Activated T-helper 1 cell treated with anti-CD3 and anti-CD28 coated beads, Interleukin-12 subunit alpha, Interleukin-12 subunit beta, Interleukin-2, Interleukin-4 antibody, amounts not matched to agents 30 ng/mL and 10 ng/mL and 1 ng/mL, durations not matched to agents 14 hours and 24 hours and 36 hours (primary cell): ENCODE measurements around the gene S100A13. TPM values are rescaled to one million over a fixed set of nuclear protein-coding genes. Genes with fewer than 3 reads are reported as not detected.
"Not testable (repeated sequence)": the region's sequence is repeated elsewhere in the genome, so short reads cannot be mapped to it uniquely, and the experiment has no call there.

Experiments used
- DNase-seq: peaks from one replicate; pipeline ENCODE4 v3.0.0; 2021; ENCODE audit warnings: low spot score
- H3K27ac Mint-ChIP-seq: one replicate; pipeline ENCODE4 v1.8.0; 2021; ENCODE audit warnings: mild to moderate bottlenecking, mixed read lengths
- H3K27me3 Mint-ChIP-seq: one replicate; pipeline ENCODE4 v1.8.0; 2022; ENCODE audit warnings: mild to moderate bottlenecking, moderate library complexity, mixed read lengths; ENCODE audit not compliant: insufficient read depth
- H3K36me3 Mint-ChIP-seq: one replicate; pipeline ENCODE4 v1.8.0; 2021; ENCODE audit warnings: low read depth, mixed read lengths
- H3K4me1 Mint-ChIP-seq: one replicate; pipeline ENCODE4 v1.8.0; 2021; ENCODE audit warnings: low read depth, mixed read lengths
- H3K4me3 Mint-ChIP-seq: one replicate; pipeline ENCODE4 v1.8.0; 2021; ENCODE audit warnings: mild to moderate bottlenecking, moderate library complexity, mixed read lengths
- H3K9me3 Mint-ChIP-seq: one replicate; pipeline ENCODE4 v1.8.0; 2021; ENCODE audit warnings: mixed read lengths
- intact Hi-C: fragments of 100-400 bp; cut with micrococcal nuclease; formaldehyde crosslinking; loops from one replicate; pipeline ENCODE4 v1.15.1; 2024
- total RNA-seq: library from RNA; stranded (reverse); gene quantifications from 2 replicates; pipeline ENCODE4 v1.2.3, GENCODE V29; 2022

The S100A13 gene
- total RNA-seq, 1 donor from 2014 or later: 2.5 TPM

DNA sequence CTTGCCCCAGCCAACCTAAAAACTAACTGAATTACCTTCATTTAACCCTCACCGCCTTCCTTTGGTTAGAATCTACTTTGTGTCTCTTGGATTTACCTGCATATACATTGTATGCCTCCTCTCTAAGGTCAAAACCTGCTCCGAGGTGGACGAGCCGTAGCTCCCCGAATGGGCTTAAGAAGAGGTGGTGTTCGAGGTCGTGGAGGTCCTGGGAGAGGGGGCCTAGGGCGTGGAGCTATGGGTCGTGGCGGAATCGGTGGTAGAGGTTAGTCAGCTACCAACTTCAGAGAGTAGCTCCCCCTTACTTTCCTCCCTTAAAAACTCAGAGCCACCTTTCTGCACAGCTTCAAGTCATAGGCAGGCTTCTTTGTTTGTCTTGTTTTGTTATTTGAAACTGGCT lies 15.8 kb upstream of the S100A13 start:
- Mint-ChIP-seq H3K4me1 (peaks cover 34% of the 10 kb centered on the region), H3K27ac (no peak overlapping the region)

DNA sequence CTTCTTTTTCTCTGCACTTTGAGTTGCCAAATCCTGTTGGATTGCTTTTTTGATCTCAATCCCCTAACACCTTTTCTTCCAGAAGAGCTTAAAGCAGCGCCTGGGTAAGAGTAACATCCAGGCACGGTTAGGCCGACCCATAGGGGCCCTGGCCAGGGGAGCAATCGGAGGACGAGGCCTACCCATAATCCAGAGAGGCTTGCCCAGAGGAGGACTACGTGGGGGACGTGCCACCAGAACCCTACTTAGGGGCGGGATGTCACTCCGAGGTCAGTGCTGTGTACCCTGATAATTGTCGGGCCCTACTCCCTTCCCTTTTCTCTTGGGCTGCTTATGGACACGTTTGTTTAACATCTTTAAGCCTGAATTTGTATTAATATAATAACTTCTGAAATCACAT lies 14.9 kb upstream of the S100A13 start:
- Mint-ChIP-seq H3K4me3 (no peak overlapping the region), H3K4me1 (peaks cover 39% of the 10 kb centered on the region), H3K27me3 (no peaks in the 10 kb centered on the region), H3K9me3 (no peaks in the 10 kb centered on the region), H3K27ac (no peak overlapping the region), H3K36me3 (peaks cover 61% of the 10 kb centered on the region)
- intact Hi-C loops: no loop called here
- DNase-seq: no peak

More for the DNA sequence above, 15.8 kb upstream of the S100A13 start:
- Mint-ChIP-seq H3K27me3 (no peaks in the 10 kb centered on the region), H3K4me3 (no peak overlapping the region), H3K36me3 (peaks cover 58% of the 10 kb centered on the region), H3K9me3 (no peaks in the 10 kb centered on the region)
- intact Hi-C loops: no loop called here
- no peak for DNase-seq

DNA sequence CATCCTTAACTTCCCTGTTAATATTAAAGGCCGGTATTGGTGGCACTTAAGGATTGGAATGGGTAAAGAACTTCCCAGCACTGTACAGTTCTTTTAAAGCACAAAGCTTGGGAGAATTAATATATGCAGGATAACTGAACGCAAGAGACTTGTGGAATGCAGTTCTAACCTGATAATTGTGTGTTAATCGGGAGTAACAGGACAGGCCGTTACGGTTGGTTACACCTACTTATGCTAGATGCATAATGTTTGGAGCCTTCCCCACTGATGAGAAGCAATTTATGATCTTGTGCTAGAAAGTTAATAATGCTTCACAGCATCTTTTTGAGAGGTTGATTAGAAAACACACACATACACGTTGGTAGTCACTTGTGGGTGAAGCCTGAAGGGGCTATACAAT lies 13.6 kb upstream of the S100A13 start:
- peaks cover 40% of the 10 kb centered on the region for H3K4me1 Mint-ChIP-seq
- H3K27ac Mint-ChIP-seq: no peak overlapping the region
- H3K36me3 Mint-ChIP-seq: peaks cover 62% of the 10 kb centered on the region
- H3K27me3 Mint-ChIP-seq: no peaks in the 10 kb centered on the region
- no peak overlapping the region for H3K4me3 Mint-ChIP-seq
- H3K9me3 Mint-ChIP-seq: no peaks in the 10 kb centered on the region
- intact Hi-C loops: no loop called here
- no peak for DNase-seq

DNA sequence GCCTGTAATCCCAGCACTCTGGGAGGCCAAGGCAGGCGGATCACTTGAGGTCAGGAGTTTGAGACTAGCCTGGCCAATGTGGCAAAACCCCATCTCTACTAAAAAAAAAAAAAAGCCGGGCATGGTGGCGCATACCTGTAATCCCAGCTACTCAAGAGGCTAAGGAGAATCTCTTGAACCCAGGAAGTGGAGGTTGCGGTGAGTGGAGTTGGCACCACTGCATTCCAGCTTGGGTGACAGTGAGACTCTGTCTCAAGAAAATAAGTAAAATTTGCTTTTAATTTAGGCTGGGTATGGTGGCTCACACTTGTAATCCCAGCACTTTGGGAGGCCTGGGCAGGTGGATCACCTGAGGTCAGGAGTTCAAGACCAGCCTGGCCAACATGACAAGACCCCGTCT lies 12.9 kb upstream of the S100A13 start:
- DNase-seq, H3K27ac Mint-ChIP-seq, H3K4me3 Mint-ChIP-seq, H3K9me3 Mint-ChIP-seq, H3K27me3 Mint-ChIP-seq, intact Hi-C loops: not testable (repeated sequence)
- peaks cover 38% of the 10 kb centered on the region for H3K4me1 Mint-ChIP-seq
- H3K36me3 Mint-ChIP-seq: peaks cover 55% of the 10 kb centered on the region

DNA sequence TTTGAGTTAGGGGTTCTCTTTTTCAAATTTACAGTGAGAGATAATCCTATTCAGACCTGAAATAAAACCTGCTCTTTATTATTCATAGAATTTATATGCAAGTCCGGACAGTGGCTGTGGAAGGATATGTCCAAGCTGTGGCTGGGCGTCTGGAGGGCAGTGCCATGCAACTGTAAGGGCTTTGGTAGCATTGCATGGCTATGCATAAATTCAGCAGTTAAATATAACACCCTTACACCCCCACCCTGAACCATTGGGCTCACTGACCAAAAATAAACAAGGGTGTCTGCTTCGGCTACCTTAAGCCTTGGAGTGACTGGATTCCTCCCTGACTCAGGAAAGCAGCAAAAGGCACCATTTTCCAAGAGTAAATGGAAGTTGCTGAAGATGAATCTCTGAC lies 12.0 kb upstream of the S100A13 start:
- Mint-ChIP-seq H3K4me1 (peaks cover 38% of the 10 kb centered on the region), H3K36me3 (peaks cover 52% of the 10 kb centered on the region), H3K4me3 (no peak overlapping the region), H3K27ac (no peak overlapping the region), H3K27me3 (no peaks in the 10 kb centered on the region), H3K9me3 (no peaks in the 10 kb centered on the region)
- no peak for DNase-seq
- intact Hi-C loops: no loop called here

DNA sequence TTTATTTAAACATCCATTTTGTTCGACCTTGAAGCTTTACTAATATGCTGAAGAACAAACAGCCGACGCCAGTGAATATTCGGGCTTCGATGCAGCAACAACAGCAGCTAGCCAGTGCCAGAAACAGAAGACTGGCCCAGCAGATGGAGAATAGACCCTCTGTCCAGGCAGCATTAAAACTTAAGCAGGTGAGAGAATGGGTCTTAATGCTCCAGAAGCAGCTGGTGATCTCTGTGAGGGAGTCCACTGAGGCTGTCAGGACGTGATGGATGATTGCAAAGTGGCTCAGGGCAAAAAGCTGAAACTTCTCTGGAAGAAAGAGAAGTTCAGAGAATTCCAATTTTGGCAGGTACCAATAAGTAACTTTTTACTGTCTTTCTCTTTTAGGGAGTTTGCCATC lies 11.0 kb upstream of the S100A13 start:
- no peak for DNase-seq
- no peak overlapping the region for H3K4me3 Mint-ChIP-seq

DNA sequence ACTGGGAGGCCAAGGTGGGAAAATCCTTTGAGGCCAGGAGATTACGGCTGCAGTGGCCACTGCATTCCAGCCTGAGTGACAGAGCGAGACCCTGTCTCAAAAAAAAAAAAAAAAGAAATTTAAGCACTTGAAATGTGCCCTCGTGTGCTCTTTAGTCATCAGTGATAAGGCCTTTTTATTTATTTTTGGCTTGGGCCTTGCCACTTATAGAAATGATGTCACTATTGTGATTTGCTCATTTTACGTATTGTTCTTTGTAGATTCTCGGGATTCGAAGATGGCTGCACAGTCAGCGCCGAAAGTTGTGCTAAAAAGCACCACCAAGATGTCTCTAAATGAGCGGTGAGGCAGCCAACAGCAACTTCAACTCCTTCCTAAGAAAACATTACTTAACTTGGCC lies 9.0 kb upstream of the S100A13 start:
- Mint-ChIP-seq H3K4me1 (peaks cover 42% of the 10 kb centered on the region), H3K9me3 (no peaks in the 10 kb centered on the region), H3K4me3 (peak overlapping the region; percentile 74), H3K36me3 (peaks cover 33% of the 10 kb centered on the region), H3K27ac (no peak overlapping the region), H3K27me3 (no peaks in the 10 kb centered on the region)
- intact Hi-C loops: no loop called here
- no peak for DNase-seq

More for the DNA sequence above, 11.0 kb upstream of the S100A13 start:
- no peaks in the 10 kb centered on the region for H3K9me3 Mint-ChIP-seq
- no peak overlapping the region for H3K27ac Mint-ChIP-seq
- intact Hi-C loops: no loop called here
- peaks cover 38% of the 10 kb centered on the region for H3K4me1 Mint-ChIP-seq
- H3K27me3 Mint-ChIP-seq: no peaks in the 10 kb centered on the region
- peaks cover 46% of the 10 kb centered on the region for H3K36me3 Mint-ChIP-seq

DNA sequence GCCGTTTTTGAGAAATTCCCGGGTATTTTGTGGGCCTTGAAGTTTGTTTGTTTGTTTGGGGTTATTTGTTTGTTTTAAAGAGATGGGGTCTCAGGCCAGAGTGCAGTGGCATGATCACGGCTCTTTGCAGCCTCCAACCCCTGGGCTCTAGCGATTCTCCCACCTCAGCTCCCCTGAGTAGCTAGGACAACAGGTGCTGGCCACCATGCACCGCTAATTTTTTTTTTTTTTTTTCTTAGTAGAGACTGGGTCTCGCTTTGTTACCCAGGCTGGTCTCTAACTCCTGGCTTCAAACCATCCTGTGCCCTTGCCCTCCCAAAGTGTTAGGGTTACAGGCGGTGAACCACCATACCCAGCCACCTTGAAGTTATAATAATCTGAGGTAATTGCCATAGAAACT lies 8.6 kb upstream of the S100A13 start:
- no peaks in the 10 kb centered on the region for H3K9me3 Mint-ChIP-seq
- H3K27ac Mint-ChIP-seq: peak overlapping the region; percentile 40
- H3K4me3 Mint-ChIP-seq: peak overlapping the region; percentile 74
- peaks cover 42% of the 10 kb centered on the region for H3K4me1 Mint-ChIP-seq
- no peak for DNase-seq
- peaks cover 30% of the 10 kb centered on the region for H3K36me3 Mint-ChIP-seq
- intact Hi-C loops: loop anchor here (2.0 kb wide), 1 partner anchor 147 kb away; no protein-coding TSS in a partner anchor
- H3K27me3 Mint-ChIP-seq: no peaks in the 10 kb centered on the region

DNA sequence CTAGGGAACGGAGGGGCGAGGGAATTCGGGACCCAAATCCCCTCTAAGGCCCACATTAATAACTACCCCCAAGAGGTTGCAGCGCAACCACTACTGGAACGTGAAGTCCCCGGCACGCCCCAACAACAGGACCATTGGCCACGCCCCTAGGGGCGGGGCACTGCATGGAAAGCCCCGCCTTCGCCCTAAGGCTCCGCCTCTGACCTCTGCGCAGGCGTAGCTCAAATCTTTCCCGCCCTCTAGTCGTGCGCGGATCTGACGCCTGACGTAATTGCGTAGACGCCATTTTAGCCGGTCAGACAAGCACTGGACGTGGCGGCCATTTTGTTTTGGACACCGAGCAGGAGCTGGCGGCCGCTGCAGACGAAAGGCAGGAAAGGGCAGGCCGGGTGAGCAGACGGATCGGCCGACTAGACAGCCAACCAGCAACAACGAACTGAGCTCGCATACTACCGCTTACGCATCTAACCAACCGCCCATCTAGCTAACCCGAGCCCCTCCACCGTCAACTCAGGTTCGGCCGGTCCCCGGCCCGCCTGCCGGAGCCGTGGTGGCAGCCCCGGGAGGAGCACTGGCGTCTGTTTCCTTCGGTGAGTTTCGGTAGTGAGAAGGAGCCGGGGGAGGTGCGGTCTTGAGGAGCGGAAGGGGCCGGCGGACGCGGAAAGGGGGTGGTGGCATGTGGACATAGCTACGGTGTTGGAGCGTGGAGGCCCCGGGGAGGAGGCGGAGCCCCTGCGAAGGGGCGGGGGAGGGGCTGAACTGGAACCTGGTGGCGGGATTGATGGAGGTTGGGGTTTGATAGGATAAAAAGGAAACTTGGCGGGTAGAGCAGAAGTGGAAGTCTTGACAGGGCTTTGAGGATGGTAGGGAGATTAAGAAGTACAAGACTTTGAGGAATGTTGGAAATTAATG lies 6.7 kb upstream of the S100A13 start, which contains the start of gene CHTOP:
CHTOP (plus strand) TSS at position 313 of the 912 bp plus-strand sequence. CDS start 2,523 bp downstream, outside the sequence.
- peak; percentile 96 for DNase-seq
- H3K4me1 Mint-ChIP-seq: peaks cover 45% of the 10 kb centered on the region
- no peaks in the 10 kb centered on the region for H3K27me3 Mint-ChIP-seq
- intact Hi-C loops: loop anchor here (1.0 to 5.0 kb wide), 9 partner anchors 17 to 149 kb away; partner anchors contain the start of genes S100A2, S100A4 and SNAPIN
- no peaks in the 10 kb centered on the region for H3K9me3 Mint-ChIP-seq
- H3K4me3 Mint-ChIP-seq: peak within 1 kb of the TSS; percentile 97
- peaks cover 23% of the 10 kb centered on the region for H3K36me3 Mint-ChIP-seq
- peak within 1 kb of the TSS; percentile 100 for H3K27ac Mint-ChIP-seq

DNA sequence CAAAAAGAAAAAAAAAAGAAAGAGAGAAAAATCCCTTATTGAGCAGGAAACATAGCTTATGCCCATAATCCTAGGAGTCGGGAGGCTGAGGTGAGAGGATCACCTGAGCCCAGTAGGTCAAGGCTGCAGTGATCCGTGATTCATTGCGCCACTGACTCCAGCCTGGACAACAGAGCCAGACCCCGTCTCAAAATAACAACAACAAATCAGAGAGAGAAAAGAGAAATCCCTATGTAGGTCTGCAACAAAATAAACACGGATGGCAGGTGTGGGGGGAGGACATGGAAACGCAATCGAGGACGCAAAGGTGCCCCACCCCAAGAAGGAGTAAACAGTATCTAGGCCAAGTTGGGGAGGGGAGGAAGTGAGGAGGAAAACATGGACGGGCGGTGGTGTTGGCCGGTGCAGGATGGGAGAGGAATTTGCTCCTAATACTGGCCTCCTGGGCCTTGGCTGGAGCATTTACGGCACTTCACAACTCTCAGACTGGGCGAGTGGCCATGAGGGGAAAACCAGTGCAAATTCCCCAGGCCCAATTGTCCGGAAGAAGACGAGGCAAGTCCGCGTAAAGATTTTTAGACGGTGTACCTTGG lies 6.0 kb upstream of the S100A13 start:
- Mint-ChIP-seq H3K27ac (peak overlapping the region; percentile 100), H3K4me3 (peak overlapping the region; percentile 97), H3K9me3 (no peaks in the 10 kb centered on the region), H3K36me3 (peaks cover 21% of the 10 kb centered on the region), H3K4me1 (peaks cover 45% of the 10 kb centered on the region), H3K27me3 (no peaks in the 10 kb centered on the region)
- intact Hi-C loops: loop anchor here (1.0 to 5.0 kb wide), 4 partner anchors 16 to 97 kb away; partner anchors contain the start of genes S100A2 and S100A4
- DNase-seq: peak; percentile 12

DNA sequence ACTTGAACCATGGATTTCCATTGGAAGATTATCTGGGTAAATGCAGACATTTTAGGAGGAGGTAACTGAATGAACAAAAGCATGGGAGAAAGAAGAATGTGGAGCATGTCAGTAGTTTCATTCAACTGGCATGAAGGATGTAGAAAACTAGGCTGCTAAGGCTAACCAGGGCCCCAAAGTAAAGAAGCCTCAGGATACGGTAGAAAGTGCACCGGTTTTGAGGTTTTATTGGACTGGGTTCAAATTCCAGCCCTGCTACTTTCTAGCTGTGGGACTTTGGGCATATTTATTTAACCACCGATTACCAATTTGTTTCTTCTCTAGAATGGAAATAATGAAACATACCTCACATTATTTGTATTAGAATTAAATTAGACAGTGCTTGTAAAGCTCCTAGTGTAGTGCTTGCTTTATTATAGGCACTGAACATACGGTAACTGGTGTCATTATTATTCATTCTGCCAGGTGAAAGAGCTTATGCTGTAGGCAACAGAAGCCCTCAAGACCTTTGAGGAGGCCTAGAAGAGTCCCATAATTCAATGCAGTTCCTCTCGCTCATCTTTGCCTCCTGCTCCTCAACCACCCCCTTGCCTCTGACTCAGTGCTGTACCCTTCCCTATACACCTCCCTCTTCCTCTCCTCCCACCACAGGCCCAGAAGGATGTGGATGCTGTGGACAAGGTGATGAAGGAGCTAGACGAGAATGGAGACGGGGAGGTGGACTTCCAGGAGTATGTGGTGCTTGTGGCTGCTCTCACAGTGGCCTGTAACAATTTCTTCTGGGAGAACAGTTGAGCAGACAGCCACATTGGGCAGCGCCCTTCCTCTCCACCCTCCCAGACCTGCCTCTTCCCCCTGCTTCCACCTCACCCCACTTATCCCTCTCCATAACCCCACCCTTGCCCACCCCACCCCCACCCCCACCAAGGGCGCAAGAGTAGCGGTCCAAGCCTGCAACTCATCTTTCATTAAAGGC lies 4.0 kb upstream of the S100A13 start:
- peaks cover 33% of the 10 kb centered on the region for H3K4me1 Mint-ChIP-seq
- no peak overlapping the region for H3K4me3 Mint-ChIP-seq
- peak overlapping the region; percentile 63 for H3K27ac Mint-ChIP-seq
- no peaks in the 10 kb centered on the region for H3K9me3 Mint-ChIP-seq
- H3K36me3 Mint-ChIP-seq: peaks cover 10% of the 10 kb centered on the region
- intact Hi-C loops: loop anchor here (5.0 kb wide), 1 partner anchor 64 kb away; the partner anchor contains the start of gene S100A2
- H3K27me3 Mint-ChIP-seq: no peaks in the 10 kb centered on the region
- no peak for DNase-seq

DNA sequence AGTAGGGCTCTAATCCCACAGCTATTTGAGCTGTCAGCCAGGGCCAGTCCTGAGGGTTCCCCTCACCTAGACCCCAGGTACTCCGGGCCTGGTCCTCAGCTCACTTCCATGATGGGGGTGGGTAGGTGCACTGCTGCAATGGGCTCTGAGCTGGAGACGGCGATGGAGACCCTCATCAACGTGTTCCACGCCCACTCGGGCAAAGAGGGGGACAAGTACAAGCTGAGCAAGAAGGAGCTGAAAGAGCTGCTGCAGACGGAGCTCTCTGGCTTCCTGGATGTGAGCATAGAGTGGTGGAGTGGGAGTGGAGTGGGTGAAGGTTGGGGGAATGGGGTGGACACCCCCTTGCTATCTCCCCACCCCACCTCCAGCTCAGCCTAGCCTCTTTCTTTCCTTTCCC lies 3.1 kb upstream of the S100A13 start:
- DNase-seq: no peak
- intact Hi-C loops: loop anchor here (5.0 kb wide), 1 partner anchor 63 kb away; the partner anchor contains the start of gene S100A2
- H3K36me3 Mint-ChIP-seq: peaks cover 8% of the 10 kb centered on the region
- H3K27me3 Mint-ChIP-seq: no peaks in the 10 kb centered on the region
- peaks cover 26% of the 10 kb centered on the region for H3K4me1 Mint-ChIP-seq
- no peaks in the 10 kb centered on the region for H3K9me3 Mint-ChIP-seq
- H3K27ac Mint-ChIP-seq: no peak overlapping the region
- no peak overlapping the region for H3K4me3 Mint-ChIP-seq
